Bone marrow (tissue), 2 donors: ENCODE data around the gene NAT8L.

ENCODE experiments used
- DNase-seq, 2 donors: peaks; one replicate each; lab custom pipeline; 2025; lab: John Stamatoyannopoulos, UW

NAT8L gene

GRCh38 chr4:2064276-2064991 lies 5.3 kb downstream of the NAT8L start:
- no peak for DNase-seq

GRCh38 chr4:2065106-2065930 lies 6.2 kb downstream of the NAT8L start:
- no peak for DNase-seq

GRCh38 chr4:2066011-2066551 lies 7.0 kb downstream of the NAT8L start:
- no peak for DNase-seq

GRCh38 chr4:2066571-2067445 lies 7.7 kb downstream of the NAT8L start:
- DNase-seq: no peak

GRCh38 chr4:2067446-2068197 lies 8.5 kb downstream of the NAT8L start:
- DNase-seq: no peak

GRCh38 chr4:2068198-2068470 lies 9.0 kb downstream of the NAT8L start:
- no peak for DNase-seq

- no peak for DNase-seq
Measured at GRCh38 chr4:2068566-2068965, 9.4 kb downstream of the NAT8L start.

- no peak for DNase-seq
Measured at GRCh38 chr4:2069161-2069971, 10.2 kb downstream of the NAT8L start.

GRCh38 chr4:2069986-2070385 lies 10.9 kb downstream of the NAT8L start:
- DNase-seq: no peak

- DNase-seq: no peak
Measured at GRCh38 chr4:2070421-2071251, 11.5 kb downstream of the NAT8L start.

GRCh38 chr4:2071252-2071911 lies 12.3 kb downstream of the NAT8L start:
- DNase-seq: no peak

- no peak for DNase-seq
Measured at GRCh38 chr4:2071912-2072867, 13.1 kb downstream of the NAT8L start.

- no peak for DNase-seq
Measured at GRCh38 chr4:2072971-2073807, 14.1 kb downstream of the NAT8L start.

- no peak for DNase-seq
Measured at GRCh38 chr4:2073808-2074481, 14.8 kb downstream of the NAT8L start.

GRCh38 chr4:2074588-2074987 lies 15.5 kb downstream of the NAT8L start:
- DNase-seq: no peak

- no peak for DNase-seq
Measured at GRCh38 chr4:2075171-2075986, 16.3 kb downstream of the NAT8L start.
